Gastrocnemius medialis (tissue), 4 donors: ENCODE results near the gene AHRR. TPM values are rescaled to one million over a fixed set of nuclear protein-coding genes. Genes with fewer than 3 reads are reported as not detected.
"Not testable (repeated sequence)": the region's sequence is repeated elsewhere in the genome, so short reads cannot be mapped to it uniquely, and the experiment has no call there.

ENCODE experiments used
- ATAC-seq, 2 donors: fragments of 150-250 bp; one replicate each; pipeline ENCODE4 v1.9.1; 2016
- DNase-seq, 2 donors: peaks; one replicate each; pipeline ENCODE4 v3.0.0-alpha.2; 2019
- H3K27ac ChIP-seq, 4 donors: fragments of 200-600 bp; sonication (generic); 1 replicate in 1 of 4; 2 replicates in 3 of 4; pipeline ENCODE4 v1.5.1; 2016 to 2018; ENCODE audit warnings: mild to moderate bottlenecking in 2 of 4, moderate library complexity in 1 of 4
- H3K27me3 ChIP-seq, 3 donors: fragments of 200-600 bp; sonication (generic) in 2 of 3; 1 replicate in 1 of 3; 2 replicates in 2 of 3; pipeline versions ENCODE4 v1.5.1 to v1.6.0; 2016 to 2019; ENCODE audit warnings: mild to moderate bottlenecking in 1 of 3, moderate library complexity in 1 of 3
- H3K36me3 ChIP-seq, 2 donors: fragments of 200-600 bp; sonication (generic) in 1 of 2; one replicate each; pipeline ENCODE4 v1.5.1; 2017 to 2018
- H3K4me1 ChIP-seq, 2 donors: fragments of 200-600 bp; sonication (generic) in 1 of 2; one replicate each; pipeline ENCODE4 v1.5.1; 2016 to 2017; ENCODE audit warnings: mild to moderate bottlenecking in 2 of 2
- H3K4me3 ChIP-seq, 4 donors: fragments of 200-600 bp; sonication (generic) in 3 of 4; 1 replicate in 1 of 4; 2 replicates in 3 of 4; pipeline ENCODE4 v1.5.1; 2016 to 2019; ENCODE audit warnings: mild to moderate bottlenecking in 2 of 4
- H3K9me3 ChIP-seq, 3 donors: fragments of 200-600 bp; sonication (generic) in 2 of 3; 1 replicate in 1 of 3; 2 replicates in 2 of 3; pipeline ENCODE4 v1.5.1; 2016 to 2019
- CTCF ChIP-seq, 5 experiments: fragments of 450-650 bp in 3 of 5; fragments of 200-600 bp in 2 of 5; sonication (generic) in 2 of 5; IDR thresholded peaks in 4 of 5; conservative IDR thresholded peaks in 1 of 5; 1 replicate in 4 of 5; 2 replicates in 1 of 5; pipeline ENCODE4 v1.5.1; 2016 to 2019; ENCODE audit warnings: antibody characterized with exemption in 5 of 5, mild to moderate bottlenecking in 3 of 5, moderate library complexity in 3 of 5
- POLR2A ChIP-seq, 2 donors: fragments of 450-650 bp; IDR thresholded peaks; one replicate each; pipeline ENCODE4 v1.6.1; 2017; ENCODE audit warnings: antibody characterized with exemption in 2 of 2, mild to moderate bottlenecking in 2 of 2, moderate library complexity in 2 of 2
- in situ Hi-C, 4 donors: fragments of 200-750 bp; cut with MboI; loops; one replicate each; pipeline versions ENCODE4 v1.15.0 to v1.8.0; 2017; ENCODE audit warnings: low sequenced_read_pairs in 4 of 4
- intact Hi-C: fragments of 100-400 bp; cut with DNase I; formaldehyde crosslinking; loops from one replicate; pipeline ENCODE4 v1.15.1; 2023; ENCODE audit warnings: low total_unique reads
- total RNA-seq, 4 donors: library from RNA; depleted of rRNA; stranded (reverse); fragments of >200 nt; gene quantifications; one replicate each; pipeline versions ENCODE4 v1.1.0 to v1.2.3, GENCODE V29; 2016

The AHRR gene
- total RNA-seq, 4 donors from 2014 or later, result 0.05 to 1.3 (median 0.18) TPM; not detected in 1

- in situ Hi-C loops (no loop called here), intact Hi-C loops (no loop called here)
- Histone ChIP-seq H3K4me1 (no peaks in the 10 kb centered on the region), H3K27ac (no peak overlapping the region), H3K27me3 (peaks cover 4 to 18% (median 8%) of the 10 kb centered on the region in 3 donors), H3K9me3 (peaks cover 0 to 7% (median 0%) of the 10 kb centered on the region in 3 donors), H3K4me3 (no peak overlapping the region), H3K36me3 (no peaks in the 10 kb centered on the region)
- ATAC-seq (no peak), DNase-seq (no peak)
- TF ChIP-seq CTCF (IDR thresholded peaks at IDR 0.05 in 4 of 5, conservative IDR thresholded peaks at IDR 0.05 in 1 of 5) (no peak), POLR2A (IDR thresholded peaks at IDR 0.05) (no peak)
Measured at GRCh38 chr5:369151-369868, 47.8 kb downstream of the AHRR start.

- H3K4me1 ChIP-seq, ATAC-seq, H3K9me3 ChIP-seq, H3K27ac ChIP-seq, DNase-seq, H3K36me3 ChIP-seq, in situ Hi-C loops, H3K4me3 ChIP-seq, intact Hi-C loops: not testable (repeated sequence)
- peaks cover 8 to 24% (median 9%) of the 10 kb centered on the region in 3 donors for H3K27me3 ChIP-seq
Measured at GRCh38 chr5:369869-370236, 48.3 kb downstream of the AHRR start.

GRCh38 chr5:370311-370958 lies 48.9 kb downstream of the AHRR start:
- Histone ChIP-seq H3K4me3 (no peak overlapping the region), H3K9me3 (no peaks in the 10 kb centered on the region), H3K27ac (no peak overlapping the region), H3K36me3 (no peaks in the 10 kb centered on the region), H3K4me1 (no peaks in the 10 kb centered on the region), H3K27me3 (peaks cover 10 to 27% (median 10%) of the 10 kb centered on the region in 3 donors)
- in situ Hi-C loops, result no loop called here
- ATAC-seq (no peak), DNase-seq (no peak)
- intact Hi-C loops, result no loop called here
- TF ChIP-seq POLR2A (IDR thresholded peaks at IDR 0.05) (no peak), CTCF (IDR thresholded peaks at IDR 0.05 in 4 of 5, conservative IDR thresholded peaks at IDR 0.05 in 1 of 5) (no peak)

- H3K27me3 ChIP-seq, result peaks cover 10 to 30% (median 14%) of the 10 kb centered on the region in 3 donors
- no peaks in the 10 kb centered on the region for H3K36me3 ChIP-seq
- H3K4me3 ChIP-seq, result no peak overlapping the region
- ATAC-seq (no peak), DNase-seq (no peak)
- no peak for TF ChIP-seq POLR2A (IDR thresholded peaks at IDR 0.05)
- TF ChIP-seq CTCF (IDR thresholded peaks at IDR 0.05 in 4 of 5, conservative IDR thresholded peaks at IDR 0.05 in 1 of 5), result no peak
- no peaks in the 10 kb centered on the region for H3K4me1 ChIP-seq
- no peaks in the 10 kb centered on the region for H3K9me3 ChIP-seq
- no peak overlapping the region for H3K27ac ChIP-seq
- in situ Hi-C loops, result no loop called here
- intact Hi-C loops, result no loop called here
Measured at GRCh38 chr5:370959-371810, 49.7 kb downstream of the AHRR start.
